ENCODE measurements around the gene USP24. TPM values are rescaled to one million over a fixed set of nuclear protein-coding genes. Genes with fewer than 3 reads are reported as not detected.

The USP24 gene
- polyA plus RNA-seq, 1 donor from 2014 or later = 29.5 TPM

DNA sequence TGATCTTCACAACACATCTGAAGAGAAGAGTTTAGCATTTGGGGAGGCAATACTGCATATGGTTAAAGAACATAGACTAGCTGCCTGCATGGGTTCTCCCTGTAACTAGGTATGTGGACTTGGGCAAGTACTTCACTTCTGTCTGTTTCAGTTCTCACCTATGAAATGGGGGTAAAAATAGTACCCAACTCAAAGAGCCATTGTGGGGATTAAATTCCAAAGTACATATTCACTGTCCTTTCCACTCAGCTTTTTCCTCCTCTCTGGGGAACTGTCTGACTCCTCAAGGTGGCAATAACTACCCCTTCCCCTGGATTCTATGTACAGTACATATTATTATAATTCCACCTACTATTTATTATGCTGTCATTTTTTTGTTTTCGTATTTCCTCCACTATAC is 44.7 kb downstream of the USP24 start:
- TF ChIP-seq MXI1 (conservative IDR thresholded peaks at IDR 0.05; ENCODE audit: poor library complexity, severe bottlenecking) (no peak), RAD21 (conservative IDR thresholded peaks at IDR 0.05) (no peak), SMC3 (conservative IDR thresholded peaks at IDR 0.05; ENCODE audit: poor library complexity) (no peak), EP300 (conservative IDR thresholded peaks at IDR 0.05; ENCODE audit: poor library complexity, severe bottlenecking) (no peak), EZH2 (IDR thresholded peaks at IDR 0.05; ENCODE audit: borderline replicate concordance, insufficient read depth, low read length, poor library complexity, severe bottlenecking) (no peak), TAF1 (IDR thresholded peaks at IDR 0.05; ENCODE audit: low read depth) (no peak), POLR2AphosphoS5 (IDR thresholded peaks at IDR 0.05) (no peak)
- TF ChIP-seq, protein P1, sequence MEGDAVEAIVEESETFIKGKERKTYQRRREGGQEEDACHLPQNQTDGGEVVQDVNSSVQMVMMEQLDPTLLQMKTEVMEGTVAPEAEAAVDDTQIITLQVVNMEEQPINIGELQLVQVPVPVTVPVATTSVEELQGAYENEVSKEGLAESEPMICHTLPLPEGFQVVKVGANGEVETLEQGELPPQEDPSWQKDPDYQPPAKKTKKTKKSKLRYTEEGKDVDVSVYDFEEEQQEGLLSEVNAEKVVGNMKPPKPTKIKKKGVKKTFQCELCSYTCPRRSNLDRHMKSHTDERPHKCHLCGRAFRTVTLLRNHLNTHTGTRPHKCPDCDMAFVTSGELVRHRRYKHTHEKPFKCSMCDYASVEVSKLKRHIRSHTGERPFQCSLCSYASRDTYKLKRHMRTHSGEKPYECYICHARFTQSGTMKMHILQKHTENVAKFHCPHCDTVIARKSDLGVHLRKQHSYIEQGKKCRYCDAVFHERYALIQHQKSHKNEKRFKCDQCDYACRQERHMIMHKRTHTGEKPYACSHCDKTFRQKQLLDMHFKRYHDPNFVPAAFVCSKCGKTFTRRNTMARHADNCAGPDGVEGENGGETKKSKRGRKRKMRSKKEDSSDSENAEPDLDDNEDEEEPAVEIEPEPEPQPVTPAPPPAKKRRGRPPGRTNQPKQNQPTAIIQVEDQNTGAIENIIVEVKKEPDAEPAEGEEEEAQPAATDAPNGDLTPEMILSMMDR (IDR thresholded peaks at IDR 0.05; ENCODE audit: poor library complexity, severe bottlenecking) = no peak
- TF ChIP-seq, protein P2, sequence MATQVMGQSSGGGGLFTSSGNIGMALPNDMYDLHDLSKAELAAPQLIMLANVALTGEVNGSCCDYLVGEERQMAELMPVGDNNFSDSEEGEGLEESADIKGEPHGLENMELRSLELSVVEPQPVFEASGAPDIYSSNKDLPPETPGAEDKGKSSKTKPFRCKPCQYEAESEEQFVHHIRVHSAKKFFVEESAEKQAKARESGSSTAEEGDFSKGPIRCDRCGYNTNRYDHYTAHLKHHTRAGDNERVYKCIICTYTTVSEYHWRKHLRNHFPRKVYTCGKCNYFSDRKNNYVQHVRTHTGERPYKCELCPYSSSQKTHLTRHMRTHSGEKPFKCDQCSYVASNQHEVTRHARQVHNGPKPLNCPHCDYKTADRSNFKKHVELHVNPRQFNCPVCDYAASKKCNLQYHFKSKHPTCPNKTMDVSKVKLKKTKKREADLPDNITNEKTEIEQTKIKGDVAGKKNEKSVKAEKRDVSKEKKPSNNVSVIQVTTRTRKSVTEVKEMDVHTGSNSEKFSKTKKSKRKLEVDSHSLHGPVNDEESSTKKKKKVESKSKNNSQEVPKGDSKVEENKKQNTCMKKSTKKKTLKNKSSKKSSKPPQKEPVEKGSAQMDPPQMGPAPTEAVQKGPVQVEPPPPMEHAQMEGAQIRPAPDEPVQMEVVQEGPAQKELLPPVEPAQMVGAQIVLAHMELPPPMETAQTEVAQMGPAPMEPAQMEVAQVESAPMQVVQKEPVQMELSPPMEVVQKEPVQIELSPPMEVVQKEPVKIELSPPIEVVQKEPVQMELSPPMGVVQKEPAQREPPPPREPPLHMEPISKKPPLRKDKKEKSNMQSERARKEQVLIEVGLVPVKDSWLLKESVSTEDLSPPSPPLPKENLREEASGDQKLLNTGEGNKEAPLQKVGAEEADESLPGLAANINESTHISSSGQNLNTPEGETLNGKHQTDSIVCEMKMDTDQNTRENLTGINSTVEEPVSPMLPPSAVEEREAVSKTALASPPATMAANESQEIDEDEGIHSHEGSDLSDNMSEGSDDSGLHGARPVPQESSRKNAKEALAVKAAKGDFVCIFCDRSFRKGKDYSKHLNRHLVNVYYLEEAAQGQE (IDR thresholded peaks at IDR 0.05; ENCODE audit: borderline replicate concordance) = no peak
- Histone ChIP-seq H3K27ac (ENCODE audit: low read length) (no peak overlapping the region), H2AFZ (ENCODE audit: low read depth, low read length) (no peak overlapping the region), H3K27me3 (ENCODE audit: insufficient read depth, low read depth, low read length) (no peaks in the 10 kb centered on the region), H3K9me2 (ENCODE audit: insufficient read depth, low read length) (no peaks in the 10 kb centered on the region), H3K4me2 (ENCODE audit: low read length) (no peak overlapping the region), H4K20me1 (ENCODE audit: insufficient read depth) (no peaks in the 10 kb centered on the region), H3K4me3 (ENCODE audit: low read length) (no peak overlapping the region), H3K9ac (ENCODE audit: low read length) (no peak overlapping the region), H3K9me3 (ENCODE audit: low read length) (no peaks in the 10 kb centered on the region), H3K36me3 (ENCODE audit: insufficient read depth, low read length) (peaks cover 5% of the 10 kb centered on the region), H3F3A (ENCODE audit: insufficient read depth, low read length, poor library complexity, severe bottlenecking) (no peaks in the 10 kb centered on the region), H3K79me2 (replicated peaks; ENCODE audit: insufficient read depth, low read length) (no peaks in the 10 kb centered on the region)

DNA sequence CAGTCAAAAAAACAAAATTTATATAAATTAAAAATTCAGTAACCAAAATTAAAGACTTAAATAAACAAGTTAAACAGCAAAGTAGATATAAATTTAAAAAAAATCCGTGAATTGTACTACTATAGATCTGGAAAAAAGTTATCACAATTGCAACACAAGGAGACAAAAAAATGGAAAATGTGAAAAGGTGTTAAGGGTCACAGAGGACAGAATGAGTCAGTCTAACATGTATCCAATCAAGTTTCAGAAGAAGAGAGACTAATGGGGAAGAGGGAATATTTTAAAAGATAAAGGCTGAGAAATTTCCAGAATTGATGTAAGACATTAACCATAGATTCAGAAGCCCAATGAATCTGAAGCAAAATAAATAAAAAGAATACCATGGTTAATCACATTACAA is 46.0 kb downstream of the USP24 start:
- H3F3A ChIP-seq (ENCODE audit: insufficient read depth, low read length, poor library complexity, severe bottlenecking) = no peaks in the 10 kb centered on the region
- no peaks in the 10 kb centered on the region for H3K27me3 ChIP-seq (ENCODE audit: insufficient read depth, low read depth, low read length)
- no peaks in the 10 kb centered on the region for H3K79me2 ChIP-seq (replicated peaks; ENCODE audit: insufficient read depth, low read length)
- H3K27ac ChIP-seq (ENCODE audit: low read length) = no peak overlapping the region
- no peak for TF ChIP-seq EZH2 (IDR thresholded peaks at IDR 0.05; ENCODE audit: borderline replicate concordance, insufficient read depth, low read length, poor library complexity, severe bottlenecking)
- TF ChIP-seq, protein P2 (IDR thresholded peaks at IDR 0.05; ENCODE audit: borderline replicate concordance) = no peak
- TF ChIP-seq RAD21 (conservative IDR thresholded peaks at IDR 0.05) = no peak
- no peak for TF ChIP-seq EP300 (conservative IDR thresholded peaks at IDR 0.05; ENCODE audit: poor library complexity, severe bottlenecking)
- TF ChIP-seq MXI1 (conservative IDR thresholded peaks at IDR 0.05; ENCODE audit: poor library complexity, severe bottlenecking) = no peak
- TF ChIP-seq POLR2AphosphoS5 (IDR thresholded peaks at IDR 0.05) = no peak
- TF ChIP-seq, protein P1 (IDR thresholded peaks at IDR 0.05; ENCODE audit: poor library complexity, severe bottlenecking) = no peak
- TF ChIP-seq SMC3 (conservative IDR thresholded peaks at IDR 0.05; ENCODE audit: poor library complexity) = no peak
- no peak for TF ChIP-seq TAF1 (IDR thresholded peaks at IDR 0.05; ENCODE audit: low read depth)
- H4K20me1 ChIP-seq (ENCODE audit: insufficient read depth) = no peaks in the 10 kb centered on the region
- H3K9me3 ChIP-seq (ENCODE audit: low read length) = no peaks in the 10 kb centered on the region
- H3K9ac ChIP-seq (ENCODE audit: low read length) = no peak overlapping the region
- H3K4me2 ChIP-seq (ENCODE audit: low read length) = no peak overlapping the region
- no peak overlapping the region for H3K4me3 ChIP-seq (ENCODE audit: low read length)
- H2AFZ ChIP-seq (ENCODE audit: low read depth, low read length) = no peak overlapping the region
- peaks cover 5% of the 10 kb centered on the region for H3K36me3 ChIP-seq (ENCODE audit: insufficient read depth, low read length)
- no peaks in the 10 kb centered on the region for H3K9me2 ChIP-seq (ENCODE audit: insufficient read depth, low read length)

Data from neural cell (in vitro differentiated cells).